NCI-H774 (cell line): Measurements from ENCODE around the gene CDH12.

Experiments
- DNase-seq: peaks from one replicate; lab custom pipeline; 2025; lab: John Stamatoyannopoulos, UW

The CDH12 gene

DNA sequence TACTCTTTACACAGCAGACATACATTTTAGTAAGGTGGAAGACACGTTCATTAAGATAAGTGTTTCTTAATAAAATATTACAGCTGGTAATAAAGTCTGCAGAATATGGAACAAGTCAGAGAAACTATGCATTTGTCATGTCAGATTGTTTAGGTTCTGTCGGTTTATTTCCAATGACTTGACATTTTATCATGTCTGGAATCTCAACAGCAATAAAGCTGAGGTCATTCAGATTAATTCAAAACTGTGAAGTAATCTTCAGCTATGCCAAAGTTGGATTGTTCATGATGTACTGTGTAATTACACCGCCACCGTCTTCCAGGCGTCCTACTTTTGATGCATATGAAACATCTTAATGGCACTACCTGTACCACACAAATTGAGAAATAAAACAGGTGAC is 1032.6 kb downstream of the CDH12 start:
- no peak for DNase-seq

GRCh38 chr5:21818370-21818720 is 1034.8 kb downstream of the CDH12 start:
- DNase-seq, result no peak

DNA sequence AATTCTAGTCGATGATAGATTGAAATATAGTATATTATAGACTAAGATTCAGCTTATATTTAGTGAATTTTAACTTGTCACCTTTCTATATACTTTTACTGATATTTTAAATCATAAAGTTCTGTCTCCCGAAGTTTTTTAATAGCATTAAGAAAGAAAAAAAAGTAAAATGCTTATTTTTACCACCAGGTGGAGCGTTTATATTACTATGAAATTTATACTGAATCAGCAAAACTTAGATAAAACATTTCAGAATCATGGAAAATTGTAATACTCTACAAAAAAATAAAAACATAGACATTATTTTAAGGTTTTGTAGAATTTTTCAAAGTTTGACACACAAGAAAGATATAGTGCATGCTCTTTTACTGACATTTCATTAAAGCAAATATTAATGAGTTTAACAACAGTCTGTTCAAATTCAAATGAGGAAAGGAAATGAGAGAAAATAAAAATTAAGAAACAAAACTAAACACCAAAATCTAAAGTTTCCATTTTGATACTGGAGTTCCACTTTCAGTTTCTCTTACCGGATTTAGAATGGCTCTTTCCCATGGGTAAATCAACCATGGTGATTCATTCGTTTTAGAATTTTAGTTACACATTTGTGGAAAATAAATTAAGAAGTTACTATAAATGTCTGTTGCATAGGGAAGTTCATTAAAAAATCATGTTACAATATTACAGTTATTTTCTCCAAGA is 1035.3 kb downstream of the CDH12 start:
- DNase-seq, result no peak

GRCh38 chr5:21810737-21811316 is 1042.3 kb downstream of the CDH12 start:
- DNase-seq, result peak; percentile 13

DNA sequence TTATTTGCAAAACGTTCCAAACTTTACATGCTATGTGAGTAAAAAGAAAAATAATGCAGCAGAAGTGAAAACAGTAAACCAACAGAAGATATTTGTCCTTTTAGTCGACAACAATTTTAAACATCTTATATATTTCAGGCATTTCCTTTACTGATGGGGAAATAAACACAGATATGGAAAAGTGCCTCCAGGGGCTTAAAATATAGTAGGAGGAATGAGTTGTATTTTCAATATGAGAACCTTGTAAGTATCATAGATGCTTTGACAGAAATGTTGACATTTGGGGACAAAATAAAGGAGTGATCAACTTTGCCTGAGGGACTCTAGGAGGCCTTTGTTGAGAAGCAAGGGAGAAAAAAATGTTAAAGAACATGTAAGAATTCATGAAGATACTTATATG is 1043.5 kb downstream of the CDH12 start:
- DNase-seq, result no peak

- no peak for DNase-seq
Measured at GRCh38 chr5:21807953-21808352, 1045.2 kb downstream of the CDH12 start.

DNA sequence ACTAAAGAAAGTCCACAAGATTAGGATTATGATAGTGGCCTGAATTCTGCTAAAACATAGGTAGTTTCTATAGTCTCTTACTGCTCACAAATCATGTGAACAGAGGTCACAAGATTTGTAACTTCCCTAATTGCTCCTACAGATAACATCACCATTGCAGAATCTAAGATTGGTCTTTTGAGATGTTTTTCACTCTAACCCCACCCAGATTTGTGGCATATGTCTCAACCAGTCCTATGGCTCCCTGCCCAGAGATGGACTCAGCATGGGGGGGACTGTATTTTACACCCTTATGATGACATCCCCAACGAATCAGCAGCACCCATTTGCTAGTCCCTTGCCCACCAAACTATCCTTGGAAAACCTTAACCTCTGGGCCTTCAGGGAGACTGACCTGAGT is 1046.2 kb downstream of the CDH12 start:
- no peak for DNase-seq

- DNase-seq, result no peak
Measured at GRCh38 chr5:21806271-21806670, 1046.9 kb downstream of the CDH12 start.

- DNase-seq, result peak; percentile 54
Measured at GRCh38 chr5:21802869-21803490, 1050.2 kb downstream of the CDH12 start.

DNA sequence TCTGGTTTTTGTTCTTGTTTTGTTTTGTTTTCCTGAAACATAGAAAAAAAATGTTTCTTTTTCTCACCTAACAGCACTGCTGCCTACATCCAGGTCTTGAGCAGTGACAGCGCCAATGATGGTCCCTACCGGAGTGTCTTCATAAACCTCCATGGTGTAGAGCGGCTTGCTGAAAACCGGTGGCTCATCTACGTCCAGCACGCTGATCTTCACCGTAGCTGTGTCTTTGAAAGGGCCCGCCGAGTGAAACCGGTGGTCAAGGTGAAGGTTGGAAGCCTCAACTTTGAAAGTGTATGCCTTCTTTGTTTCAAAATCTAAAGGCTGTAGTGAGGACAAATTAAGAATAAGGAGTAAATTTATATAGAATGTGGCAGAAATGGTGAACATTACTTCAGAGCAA is 1051.0 kb downstream of the CDH12 start:
- DNase-seq, result no peak

GRCh38 chr5:21792748-21793147 is 1060.4 kb downstream of the CDH12 start:
- no peak for DNase-seq

DNA sequence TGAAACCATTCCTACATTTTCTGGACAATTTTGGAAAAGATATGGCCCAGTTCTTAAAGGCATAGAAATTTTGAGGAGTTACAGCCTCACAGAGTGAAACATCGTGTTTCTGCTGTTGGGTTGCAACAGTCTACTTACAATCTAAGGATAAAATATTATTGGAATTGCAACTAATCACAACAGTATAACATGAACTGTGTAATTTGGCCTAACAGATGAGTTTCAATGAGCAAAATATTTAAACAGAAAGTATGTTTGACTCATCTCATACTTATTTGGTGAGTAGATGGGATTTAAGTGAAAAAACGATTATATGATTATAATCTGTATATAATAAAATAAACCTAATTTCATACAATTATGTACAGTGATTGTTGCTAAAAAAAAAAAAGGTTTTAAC is 1061.8 kb downstream of the CDH12 start:
- no peak for DNase-seq

- DNase-seq, result no peak
Measured at GRCh38 chr5:21784487-21784886, 1068.7 kb downstream of the CDH12 start.

GRCh38 chr5:21783074-21783679 is 1070.0 kb downstream of the CDH12 start:
- no peak for DNase-seq

DNA sequence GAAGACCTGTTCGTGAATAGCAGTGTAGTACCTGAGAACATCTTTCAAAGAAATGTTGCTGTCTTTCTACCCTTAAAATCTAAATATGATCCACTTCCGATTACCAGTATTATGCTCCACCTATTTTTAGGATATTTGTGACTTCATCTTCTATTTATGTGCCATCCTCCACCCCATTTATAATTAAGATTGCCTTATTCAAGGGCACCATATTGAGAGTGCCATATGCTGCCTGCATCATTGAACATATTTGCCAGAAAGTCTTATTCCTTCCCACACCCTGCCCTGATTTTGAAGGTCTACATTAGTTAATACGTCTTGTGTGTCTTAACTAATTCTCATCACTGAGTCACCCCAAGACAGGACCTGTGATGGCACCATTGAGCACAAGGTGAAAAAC is 1076.7 kb downstream of the CDH12 start:
- DNase-seq, result no peak

- DNase-seq, result no peak
Measured at GRCh38 chr5:21774801-21775200, 1078.3 kb downstream of the CDH12 start.

- no peak for DNase-seq
Measured at GRCh38 chr5:21774281-21774680, 1078.9 kb downstream of the CDH12 start.

GRCh38 chr5:21773456-21773855 is 1079.7 kb downstream of the CDH12 start:
- DNase-seq, result no peak

- no peak for DNase-seq
Measured at GRCh38 chr5:21765406-21765805, 1087.7 kb downstream of the CDH12 start.

- no peak for DNase-seq
Measured at GRCh38 chr5:21739096-21739495, 1114.0 kb downstream of the CDH12 start.

DNA sequence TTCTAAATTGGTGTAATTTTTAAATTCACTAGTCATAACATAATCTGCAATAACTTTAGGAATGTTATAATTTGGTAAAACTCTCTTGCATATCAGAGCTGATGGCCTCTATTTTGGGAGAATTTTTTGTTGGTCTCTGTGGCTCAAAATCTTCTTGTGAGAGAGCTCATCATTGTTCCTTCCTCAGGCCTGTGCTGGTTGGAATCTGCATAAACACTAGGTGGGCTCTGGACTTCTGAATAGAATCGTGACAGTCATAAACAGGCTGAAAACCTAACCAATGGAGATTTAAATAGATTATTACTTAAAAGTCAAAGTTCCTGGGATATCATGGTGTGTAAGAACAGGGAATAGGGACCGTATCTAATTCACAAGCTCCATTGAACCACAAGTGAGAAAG is 1129.6 kb downstream of the CDH12 start:
- no peak for DNase-seq

DNA sequence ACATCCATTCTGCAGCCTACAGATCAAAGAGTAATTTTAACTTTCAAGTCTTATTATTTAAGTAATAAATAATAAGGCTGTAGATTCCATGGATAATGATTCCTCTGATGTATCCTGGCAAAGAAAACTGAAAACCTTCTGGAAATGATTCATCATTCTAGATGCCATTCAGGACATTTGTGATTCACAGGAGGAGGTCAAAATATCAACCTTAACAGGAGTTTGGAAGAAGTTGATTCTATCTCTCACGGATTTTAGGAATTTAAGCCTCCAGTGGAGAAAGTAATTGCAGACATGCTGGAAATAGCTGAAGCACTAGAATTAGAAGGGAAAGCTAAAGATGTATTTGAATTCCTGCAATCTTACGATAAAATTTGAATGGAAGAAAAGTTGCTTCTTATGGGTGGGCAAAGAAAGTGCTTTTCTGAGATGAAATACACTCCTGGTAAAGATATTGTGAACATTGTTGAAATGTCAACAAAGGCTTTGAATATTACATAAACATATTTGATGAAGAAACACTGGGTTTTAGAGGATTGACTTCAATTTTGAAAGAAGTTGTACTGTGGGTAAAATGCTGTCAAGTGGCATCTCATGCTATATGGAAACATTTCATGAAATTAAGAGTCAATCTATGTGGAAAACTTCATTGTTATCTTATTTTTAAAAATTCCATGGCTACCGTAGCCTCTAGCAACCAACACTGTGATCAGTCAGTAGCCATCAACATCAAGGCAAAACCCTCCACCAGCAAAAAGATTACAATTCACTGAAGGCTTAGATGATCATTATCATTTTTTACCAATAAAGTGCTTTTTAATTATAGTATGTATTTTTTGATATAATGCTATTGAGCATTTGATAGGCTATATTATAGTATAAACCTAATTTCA is 1141.0 kb downstream of the CDH12 start:
- DNase-seq, result no peak
